GM19025 (cell line): ENCODE measurements around the gene CDHR3.
"Not testable (repeated sequence)": the region's sequence is repeated elsewhere in the genome, so short reads cannot be mapped to it uniquely, and the experiment has no call there.

Experiments
- ATAC-seq: cut with Tn5 transposase; IDR thresholded peaks from one replicate; pipeline ENCODE4 v1.9.1; 2021; ENCODE audit warnings: mild to moderate bottlenecking, low read depth, moderate library complexity; ENCODE audit not compliant: unreplicated experiment

CDHR3 gene

DNA sequence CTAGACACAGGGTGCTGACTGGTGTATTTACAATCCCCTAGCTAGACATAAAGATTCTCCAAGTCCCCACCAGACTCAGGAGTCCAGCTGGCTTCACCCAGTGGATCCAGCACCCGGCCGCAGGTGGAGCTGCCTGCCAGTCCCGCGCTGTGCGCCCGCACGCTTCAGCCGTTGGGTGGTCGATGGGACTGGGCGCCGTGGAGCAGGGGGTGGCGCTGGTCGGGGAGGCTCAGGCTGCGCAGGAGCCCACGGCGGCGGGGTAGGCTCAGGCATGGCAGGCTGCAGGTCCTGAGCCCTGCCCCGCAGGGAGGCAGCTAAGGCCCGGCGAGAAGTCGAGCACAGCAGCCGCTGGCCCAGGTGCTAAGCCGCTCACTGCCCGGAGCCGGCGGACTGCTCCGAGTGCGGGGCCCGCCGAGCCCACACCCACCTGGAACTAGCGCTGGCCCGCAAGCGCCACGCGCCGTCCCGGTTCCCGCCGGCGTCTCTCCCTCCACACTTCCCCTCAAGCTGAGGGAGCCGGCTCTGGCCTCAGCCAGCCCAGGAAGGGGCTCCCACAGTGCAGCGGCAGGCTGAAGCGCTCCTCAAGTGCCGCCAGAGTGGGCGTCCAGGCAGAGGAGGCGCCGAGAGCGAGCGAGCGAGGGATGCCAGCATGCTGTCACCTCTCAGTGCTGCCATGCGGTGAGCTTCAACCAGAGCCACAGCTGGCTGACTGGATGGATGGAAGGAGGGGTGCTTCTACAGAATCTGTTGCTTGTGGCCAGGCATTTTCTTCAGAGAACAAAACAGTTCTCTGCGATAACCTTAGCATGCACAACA lies 7.2 kb upstream of the CDHR3 start:
- not testable (repeated sequence) for ATAC-seq

DNA sequence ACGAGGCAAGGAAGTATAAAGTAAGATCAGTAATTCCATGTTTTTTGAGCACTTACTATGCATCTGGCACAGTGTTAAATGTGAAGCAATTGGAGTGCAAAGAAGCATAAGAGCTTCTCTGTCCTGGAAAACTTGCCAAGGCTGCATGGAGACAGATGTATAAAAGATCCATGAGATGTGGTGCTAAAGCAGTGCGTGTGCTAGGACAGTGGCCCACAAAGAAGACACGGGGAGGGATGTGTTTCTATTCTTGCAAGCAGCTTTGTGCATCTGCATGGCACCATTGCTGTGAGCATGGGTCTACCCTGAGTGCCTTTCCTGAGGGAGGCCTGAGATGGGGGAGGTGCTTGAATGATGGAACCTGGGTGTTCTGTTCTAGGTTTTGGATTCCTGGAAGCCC lies 5.1 kb upstream of the CDHR3 start:
- ATAC-seq: no peak

DNA sequence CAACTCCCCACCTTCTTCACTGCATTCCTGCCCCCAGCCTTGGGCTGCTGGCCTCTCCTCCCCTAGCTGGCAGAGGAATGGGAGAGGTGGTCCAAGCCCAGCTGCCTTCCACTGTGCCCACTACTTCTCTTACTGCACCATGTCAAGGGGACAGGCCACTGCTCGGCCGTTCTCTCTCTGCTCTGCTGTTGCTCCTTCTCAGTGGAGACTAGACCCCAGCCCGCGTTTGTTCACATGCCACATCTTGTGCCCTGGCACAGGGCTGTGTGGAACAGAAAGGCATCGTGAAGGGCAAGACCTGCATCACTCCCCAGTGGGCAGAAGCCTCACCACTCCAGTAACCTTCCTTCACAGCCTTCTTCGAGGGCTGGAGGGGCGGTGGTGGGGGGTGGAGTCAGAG lies 711 bp upstream of the CDHR3 start:
- no peak for ATAC-seq

DNA sequence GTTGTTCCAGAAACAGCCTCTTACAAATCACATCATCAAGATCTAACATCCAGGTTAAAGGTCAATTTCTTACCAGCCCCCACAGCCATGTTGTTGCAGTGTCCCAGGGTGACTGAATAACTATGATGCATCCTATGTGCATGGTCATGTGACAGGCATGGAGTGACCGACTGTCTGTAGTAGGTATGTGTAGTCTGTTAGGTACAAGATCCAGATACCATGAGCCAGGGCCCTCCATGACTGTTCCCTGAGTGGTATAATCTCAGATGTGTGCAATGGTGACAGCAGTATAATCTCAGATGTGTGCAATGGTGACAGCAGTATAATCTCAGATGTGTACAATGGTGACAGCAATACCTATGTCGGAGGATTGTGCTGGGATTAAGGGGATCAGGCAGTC lies 8.8 kb downstream of the CDHR3 start:
- no peak for ATAC-seq

DNA sequence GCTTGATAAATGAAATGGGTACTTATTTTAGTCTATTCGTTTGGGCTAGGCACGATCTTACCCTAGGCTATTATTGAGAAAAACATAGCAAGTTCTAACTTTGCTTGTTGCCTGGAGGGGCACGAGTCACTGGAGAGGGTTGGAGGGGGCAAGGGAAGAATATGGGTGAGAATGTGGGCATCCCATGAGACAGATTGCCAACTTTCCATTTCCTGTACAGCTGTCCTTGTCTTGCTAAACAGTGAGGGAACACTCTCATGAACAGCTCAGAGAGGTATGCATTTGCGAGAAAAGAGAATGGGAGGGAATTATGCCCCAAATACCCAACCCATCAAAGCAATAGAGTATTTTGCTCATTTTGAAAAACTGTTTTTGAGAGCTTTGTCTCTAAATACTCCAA lies 9.2 kb downstream of the CDHR3 start:
- no peak for ATAC-seq

DNA sequence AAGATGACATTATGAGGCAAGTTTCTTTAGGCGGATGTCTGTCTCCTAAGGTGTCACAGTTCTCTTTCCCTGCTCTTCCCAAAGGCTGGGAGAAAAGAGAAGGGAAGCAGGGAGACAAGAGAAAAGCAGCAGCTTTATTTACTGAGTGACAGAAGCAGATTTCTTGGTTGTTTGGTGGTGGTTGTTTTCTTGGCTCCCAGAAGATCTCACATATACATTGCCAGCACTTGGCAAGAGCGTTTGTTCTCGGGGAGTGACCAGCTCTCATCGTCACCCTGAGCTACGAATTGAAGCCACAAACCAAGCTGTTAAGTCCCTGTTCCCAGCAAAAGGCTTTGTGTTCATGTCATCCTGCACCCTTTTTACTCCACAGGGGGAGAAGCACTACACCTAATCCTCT lies 11.4 kb downstream of the CDHR3 start:
- ATAC-seq: no peak

DNA sequence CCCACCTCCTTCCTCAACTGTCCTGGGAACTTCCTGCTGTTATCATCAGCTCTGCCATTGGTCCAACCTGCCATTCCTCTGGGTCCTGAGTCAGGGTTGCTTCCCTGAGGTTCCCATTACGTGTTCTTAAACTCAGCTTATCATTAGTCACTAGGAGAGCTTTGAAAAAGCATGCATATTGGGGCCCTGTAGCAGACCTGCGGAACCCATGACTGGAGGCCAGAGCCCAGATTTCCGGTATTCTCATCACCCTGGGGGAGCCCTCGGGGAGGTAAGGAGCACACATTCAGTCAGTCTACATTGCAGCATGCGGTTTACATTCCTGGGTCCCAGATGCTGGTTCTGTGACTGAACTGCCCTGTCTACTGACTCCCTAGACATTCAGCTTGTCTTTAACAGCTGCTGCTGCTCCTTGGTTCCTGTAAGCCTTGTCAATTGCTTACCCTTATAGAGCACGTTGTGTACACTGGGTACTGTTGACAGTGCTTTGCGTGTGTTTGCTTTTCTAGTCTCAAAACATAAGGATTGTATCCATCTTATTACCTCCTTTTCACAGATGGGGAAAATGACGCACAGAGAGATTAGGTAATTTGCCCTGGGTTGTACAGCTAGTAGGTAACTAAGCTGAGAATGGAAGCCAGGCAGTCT lies 12.8 kb downstream of the CDHR3 start:
- ATAC-seq: no peak

DNA sequence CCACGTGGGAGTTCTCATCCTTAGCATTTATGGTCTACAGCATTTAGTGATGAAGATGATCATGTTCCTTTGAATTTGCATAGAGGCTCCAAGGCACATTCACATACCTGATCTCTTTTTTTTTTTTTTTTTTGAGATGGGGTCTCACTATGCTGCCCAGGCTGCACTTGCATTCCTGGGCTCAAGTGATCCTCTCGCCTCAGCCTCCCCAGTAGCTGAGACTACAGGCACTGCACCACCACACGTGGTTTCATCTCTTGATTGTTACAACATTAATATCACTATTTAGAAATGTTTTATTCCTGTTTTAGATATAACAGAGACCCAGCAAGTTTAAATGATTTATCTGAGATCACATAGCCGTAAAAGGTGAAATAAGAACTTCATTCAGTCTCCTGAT lies 13.8 kb downstream of the CDHR3 start:
- ATAC-seq: no peak

DNA sequence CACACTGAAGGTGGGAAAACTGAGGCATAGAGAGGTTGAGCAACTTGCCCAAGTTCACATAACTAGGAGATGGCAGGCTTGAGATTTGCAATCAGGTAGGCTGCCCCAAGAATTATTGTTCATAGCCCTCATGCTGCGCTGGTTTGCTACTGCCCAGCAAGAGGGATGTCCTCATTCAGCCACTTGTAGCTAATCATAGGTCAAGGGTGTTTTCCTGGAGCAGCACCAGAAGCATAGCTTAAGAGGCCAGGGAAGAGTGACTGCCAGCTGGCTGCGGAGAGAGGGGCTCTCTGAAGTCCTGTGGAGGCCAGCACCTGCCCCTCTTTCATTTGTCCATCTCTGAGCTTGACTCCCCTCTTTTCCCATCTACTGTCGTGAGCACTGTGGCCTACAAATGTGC lies 15.0 kb downstream of the CDHR3 start:
- no peak for ATAC-seq

DNA sequence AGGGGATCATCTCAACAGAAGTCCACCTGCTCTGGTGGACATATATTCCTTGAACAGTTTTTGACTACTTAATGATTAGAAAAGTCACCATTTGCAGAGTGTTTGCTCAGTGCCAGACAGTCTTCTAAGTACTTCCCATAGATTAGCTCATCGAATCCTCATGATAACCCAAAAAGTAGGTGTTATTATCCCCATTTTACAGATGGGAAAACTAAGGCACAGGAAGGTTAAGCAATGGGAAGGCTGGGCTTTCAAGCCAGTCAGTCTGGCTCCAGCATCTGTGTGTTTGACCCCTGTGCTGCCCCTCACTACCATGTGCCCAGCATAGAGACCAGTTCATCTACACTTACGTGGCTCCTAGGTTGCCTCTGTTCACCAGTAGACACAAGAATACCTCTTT lies 15.9 kb downstream of the CDHR3 start:
- ATAC-seq: no peak

DNA sequence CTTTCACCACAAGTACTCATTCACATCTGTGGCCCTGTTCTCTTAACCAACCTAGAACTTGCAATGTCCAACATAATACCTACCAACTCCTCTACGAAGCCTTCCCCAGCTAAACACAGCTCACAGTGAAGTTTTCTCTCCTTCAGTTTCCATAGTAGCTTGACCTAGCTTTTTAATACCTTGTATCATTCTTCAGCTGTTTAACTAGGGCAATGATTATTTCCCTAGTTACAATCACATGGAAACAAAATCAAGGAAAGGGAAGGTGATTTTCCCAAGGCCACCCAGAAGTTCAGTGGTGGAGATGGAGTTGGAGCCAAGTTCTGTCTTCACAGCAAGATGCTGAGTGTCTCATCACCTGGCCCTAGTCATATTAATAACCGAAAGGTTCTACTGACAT lies 16.3 kb downstream of the CDHR3 start:
- no peak for ATAC-seq

DNA sequence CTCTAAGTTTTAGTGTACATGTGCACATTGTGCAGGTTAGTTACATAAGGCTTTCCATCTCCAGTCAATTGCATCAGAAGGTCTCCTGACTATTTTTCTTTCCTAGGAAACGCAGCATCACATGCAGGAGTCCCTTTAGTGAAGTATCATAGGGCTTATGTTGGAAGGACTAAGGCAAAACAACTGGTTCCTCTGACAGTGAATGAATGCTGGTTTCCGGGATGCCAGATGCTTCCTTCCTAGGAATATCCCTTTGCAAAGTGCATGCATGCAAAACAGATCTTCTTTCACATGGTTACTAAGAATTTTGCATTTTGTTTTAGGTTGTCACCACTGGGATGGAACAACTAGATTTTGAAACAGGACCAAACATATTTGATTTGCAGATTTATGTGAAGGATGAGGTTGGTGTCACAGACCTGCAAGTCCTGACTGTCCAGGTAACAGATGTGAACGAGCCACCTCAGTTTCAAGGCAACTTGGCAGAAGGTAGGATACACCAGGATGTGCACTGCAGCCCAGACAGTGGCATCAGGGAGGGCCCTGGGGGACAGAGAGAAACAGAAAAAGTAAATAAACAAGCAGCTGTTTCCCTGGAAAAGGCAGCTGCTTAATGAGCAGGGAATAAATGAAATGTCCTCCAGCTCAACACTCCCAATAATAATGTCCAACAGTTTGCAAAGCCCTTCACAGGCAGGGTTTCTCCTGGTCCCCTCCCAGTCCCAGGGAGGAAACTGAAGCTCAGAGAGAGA lies 17.8 kb downstream of the CDHR3 start:
- no peak for ATAC-seq

DNA sequence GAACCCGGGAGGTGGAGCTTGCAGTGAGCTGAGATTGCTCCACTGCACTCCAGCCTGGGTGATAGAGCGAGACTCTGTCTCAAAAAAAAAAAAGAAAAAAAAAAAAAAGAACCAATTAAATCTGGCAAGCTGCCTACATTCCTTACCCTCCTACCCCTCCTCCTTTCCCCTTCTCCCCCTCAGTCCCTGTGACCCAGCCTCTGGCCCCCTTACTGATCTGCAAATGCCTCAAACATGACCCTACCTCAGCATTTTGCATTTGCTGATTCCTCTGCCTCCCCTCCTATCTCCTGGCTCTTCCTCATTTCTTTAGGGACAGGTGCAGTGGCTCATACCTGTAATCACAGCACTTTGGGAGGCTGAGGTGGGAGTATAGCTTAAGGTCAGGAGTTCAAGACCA lies 19.3 kb downstream of the CDHR3 start:
- no peak for ATAC-seq

DNA sequence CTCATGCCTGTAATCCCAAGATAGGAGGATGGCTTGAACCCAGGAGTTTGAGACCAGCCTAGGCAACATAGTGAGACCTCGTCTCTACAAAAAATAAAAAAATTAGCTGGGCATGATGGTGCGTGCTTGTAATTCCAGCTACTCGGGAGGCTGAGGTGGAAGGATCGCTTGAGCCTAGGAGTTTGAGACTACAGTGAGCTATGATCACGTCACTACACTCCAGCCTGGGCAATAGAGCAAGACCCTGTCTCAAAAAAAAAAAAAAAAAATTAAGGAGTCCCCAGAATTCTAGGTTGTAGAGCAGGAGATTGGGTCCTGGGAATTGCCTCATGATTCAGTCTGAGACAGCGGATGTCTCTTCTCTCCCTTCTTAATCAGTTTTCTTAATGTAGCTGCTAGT lies 21.7 kb downstream of the CDHR3 start:
- ATAC-seq: not testable (repeated sequence)

DNA sequence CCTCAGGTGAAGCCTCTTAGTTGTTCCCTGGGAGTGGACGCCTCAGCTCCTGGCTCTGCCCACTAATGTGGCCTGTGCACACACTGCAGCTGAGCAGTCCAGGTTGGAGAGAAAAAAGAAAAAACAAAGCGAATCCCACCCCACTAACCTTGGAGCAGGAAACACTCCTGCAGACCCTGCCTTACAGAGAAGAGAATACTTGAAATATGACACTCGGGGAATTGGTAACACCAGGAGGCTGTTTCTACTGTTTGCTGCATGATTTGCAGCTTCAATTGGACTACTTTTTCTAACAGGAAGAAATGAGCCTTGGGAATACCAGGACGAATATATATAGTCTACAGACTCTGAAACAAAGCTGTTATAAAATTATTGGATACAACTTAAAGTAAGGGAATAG lies 22.2 kb downstream of the CDHR3 start:
- no peak for ATAC-seq

DNA sequence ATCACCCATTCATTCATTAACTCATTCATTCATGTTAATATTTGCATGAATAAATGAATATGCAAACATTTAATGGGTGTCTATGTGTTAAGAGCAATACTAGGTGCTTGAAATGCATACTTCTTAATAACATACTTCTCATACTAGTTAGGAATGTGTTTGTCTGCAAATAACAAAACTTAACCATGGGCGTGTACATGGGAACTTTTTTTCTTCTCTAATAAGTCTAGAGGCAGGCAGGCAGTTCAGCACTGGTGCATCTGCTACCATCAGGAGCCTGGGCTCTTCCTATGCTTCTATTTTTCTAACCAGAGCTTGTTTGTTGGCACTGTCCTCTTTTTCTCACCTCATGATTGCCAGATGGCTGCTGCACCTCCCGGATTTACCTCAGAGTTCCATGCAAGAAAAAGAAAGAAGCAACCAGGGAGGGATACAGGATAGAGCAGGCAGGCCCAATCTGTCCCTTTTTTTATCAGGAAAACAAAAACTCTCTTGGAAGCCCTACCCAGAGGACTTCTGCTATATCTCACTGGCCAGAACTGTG lies 22.7 kb downstream of the CDHR3 start:
- ATAC-seq: no peak

DNA sequence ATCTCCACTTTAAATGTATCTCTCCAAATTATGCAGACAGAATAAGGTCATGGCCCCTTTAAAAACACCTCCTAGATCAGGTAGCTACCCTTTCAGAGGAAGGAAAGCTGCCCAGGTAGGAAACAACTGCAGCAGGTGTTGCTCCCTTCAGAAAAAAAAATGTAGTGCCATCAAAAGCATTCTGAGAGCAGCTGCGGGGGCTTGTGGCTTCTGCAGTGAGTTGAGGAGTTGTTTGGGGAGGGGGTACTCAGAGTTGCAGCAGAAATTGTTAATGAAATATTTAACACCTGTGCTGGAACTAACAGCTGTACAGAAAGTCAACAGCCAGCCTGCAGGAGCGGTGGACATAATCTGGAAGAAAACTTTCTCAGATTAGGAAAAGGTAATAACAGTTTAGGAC lies 24.0 kb downstream of the CDHR3 start:
- ATAC-seq: no peak

DNA sequence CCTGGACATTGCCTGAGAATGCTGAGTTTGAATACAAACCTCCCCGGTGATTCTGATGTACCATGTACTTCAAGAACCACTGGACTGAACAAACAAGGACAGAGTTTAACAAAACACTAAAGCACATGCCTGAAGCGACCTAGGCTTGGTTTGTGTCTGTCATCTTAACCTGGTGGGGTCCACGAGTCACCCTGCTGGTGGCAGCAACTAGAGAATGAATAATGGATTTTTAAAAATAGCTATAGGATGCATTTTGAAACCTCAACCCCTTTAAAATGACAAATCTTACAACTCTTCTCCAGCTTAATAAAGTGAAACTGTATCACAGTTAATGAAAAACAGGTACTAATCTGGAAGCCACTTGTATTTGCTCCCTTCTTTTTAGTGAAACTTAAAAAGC lies 25.2 kb downstream of the CDHR3 start:
- no peak for ATAC-seq

DNA sequence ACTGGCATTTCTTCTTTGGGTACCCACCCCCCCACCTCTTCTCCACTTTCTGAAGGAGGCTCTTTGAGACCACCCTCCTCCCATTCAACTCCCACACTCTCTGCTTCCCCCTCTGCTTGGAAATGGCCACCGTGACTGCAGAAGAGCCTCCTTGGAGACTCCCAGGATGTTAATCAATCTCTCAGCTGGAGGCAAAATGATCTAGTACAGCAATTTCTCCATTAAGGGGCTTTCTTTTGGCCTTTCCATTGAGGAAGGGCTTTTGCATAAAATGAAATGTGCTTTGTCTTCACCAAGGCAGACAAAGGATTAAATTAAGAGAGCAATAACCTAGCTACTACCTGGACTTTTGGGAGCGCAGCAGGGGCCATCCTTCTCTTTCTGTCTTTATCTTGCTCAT lies 26.1 kb downstream of the CDHR3 start:
- no peak for ATAC-seq

DNA sequence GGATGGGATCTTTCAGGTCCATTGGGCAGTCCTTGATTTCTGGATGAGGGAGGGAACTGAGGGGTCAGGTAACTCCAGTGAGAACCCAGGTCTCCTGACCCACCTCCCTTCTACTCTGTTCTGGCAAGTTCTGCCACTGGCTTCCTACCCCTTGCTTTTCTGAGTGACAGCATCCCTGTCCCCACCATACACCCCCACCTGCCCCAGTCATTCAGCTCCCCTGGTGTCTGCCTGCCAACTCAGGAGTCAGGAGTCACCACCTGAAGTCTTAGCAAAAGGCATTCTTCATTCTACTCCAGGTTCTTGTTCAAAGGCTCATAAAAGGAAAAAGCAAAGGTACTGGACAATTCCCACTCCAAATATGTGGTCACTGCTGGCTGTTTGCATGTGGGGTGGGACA lies 26.6 kb downstream of the CDHR3 start:
- no peak for ATAC-seq

DNA sequence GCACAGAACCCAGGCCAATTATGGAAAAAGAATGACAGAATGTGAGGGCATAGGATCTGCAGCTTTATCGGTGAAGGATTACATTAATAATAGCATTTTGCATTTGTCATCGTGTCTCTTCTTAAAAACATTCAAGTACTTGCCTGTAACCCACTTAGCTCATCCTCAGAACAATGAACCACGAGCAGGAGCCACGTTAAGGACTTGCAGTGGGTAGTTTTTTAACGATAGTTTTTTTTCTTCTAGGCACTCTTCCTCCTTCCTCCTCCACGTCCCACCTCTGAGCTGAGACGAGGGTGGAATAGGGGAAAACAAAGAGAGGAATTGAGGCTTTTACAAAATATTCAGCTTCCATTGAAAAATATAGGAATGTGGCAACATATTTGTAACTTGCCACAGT lies 27.1 kb downstream of the CDHR3 start:
- ATAC-seq: no peak
